CD4-positive, alpha-beta T cell treated with Interleukin-17A for 1 hour (primary cell): Measurements from ENCODE around the gene SLC33A1.
"Not testable (repeated sequence)": the region's sequence is repeated elsewhere in the genome, so short reads cannot be mapped to it uniquely, and the experiment has no call there.

ENCODE experiments used
- DNase-seq: peaks from one replicate; pipeline ENCODE4 v3.0.0-alpha.2; 2020

The SLC33A1 gene

GRCh38 chr3:155854141-155854940 lies at the start of gene SLC33A1:
Gene SLC33A1, minus strand, starts transcription at chr3:155854427. Its CDS starts 430 bp downstream, at chr3:155853997.
- peak; percentile 99 for DNase-seq

- DNase-seq = no peak
These were observed 41.2 kb upstream of the SLC33A1 start for GRCh38 chr3:155895379-155895900.

- no peak for DNase-seq
These were observed 37.1 kb upstream of the SLC33A1 start for GRCh38 chr3:155891321-155891720.

- peak; percentile 12 for DNase-seq
These were observed 36.5 kb upstream of the SLC33A1 start for GRCh38 chr3:155890671-155891190.

GRCh38 chr3:155889952-155890351 lies 35.7 kb upstream of the SLC33A1 start:
- DNase-seq = no peak

- no peak for DNase-seq
These were observed 35.0 kb upstream of the SLC33A1 start for GRCh38 chr3:155889212-155889611.

- DNase-seq = no peak
These were observed 32.7 kb upstream of the SLC33A1 start for GRCh38 chr3:155886915-155887314.

- DNase-seq = not testable (repeated sequence)
These were observed 32.1 kb upstream of the SLC33A1 start for GRCh38 chr3:155886348-155886747.

- no peak for DNase-seq
These were observed 31.1 kb upstream of the SLC33A1 start for GRCh38 chr3:155885292-155885691.

- no peak for DNase-seq
These were observed 30.1 kb upstream of the SLC33A1 start for GRCh38 chr3:155884292-155884691.

GRCh38 chr3:155880286-155880685 lies 26.1 kb upstream of the SLC33A1 start:
- DNase-seq = no peak

- DNase-seq = no peak
These were observed 22.3 kb upstream of the SLC33A1 start for GRCh38 chr3:155876503-155876902.

- DNase-seq = no peak
These were observed 21.8 kb upstream of the SLC33A1 start for GRCh38 chr3:155876037-155876436.

GRCh38 chr3:155872904-155873646 lies 18.8 kb upstream of the SLC33A1 start:
- no peak for DNase-seq

GRCh38 chr3:155871746-155872158 lies 17.5 kb upstream of the SLC33A1 start:
- no peak for DNase-seq

GRCh38 chr3:155870945-155871745 lies 16.9 kb upstream of the SLC33A1 start:
- peak; percentile 46 for DNase-seq

GRCh38 chr3:155870133-155870944 lies 16.1 kb upstream of the SLC33A1 start, which contains the start of gene GMPS:
Gene GMPS, plus strand, starts transcription at chr3:155870650. Its CDS starts 221 bp downstream, at chr3:155870871.
- DNase-seq = peak; percentile 96

GRCh38 chr3:155869691-155870090 lies 15.5 kb upstream of the SLC33A1 start:
- DNase-seq = no peak

- DNase-seq = no peak
These were observed 9.0 kb upstream of the SLC33A1 start for GRCh38 chr3:155863072-155863784.

GRCh38 chr3:155862290-155862982 lies 8.2 kb upstream of the SLC33A1 start:
- DNase-seq = peak; percentile 88
